H1 (cell line): ENCODE measurements around the gene GOLGA8A. TPM values are rescaled to one million over a fixed set of nuclear protein-coding genes. Genes with fewer than 3 reads are reported as not detected.
"Not testable (repeated sequence)": the region's sequence is repeated elsewhere in the genome, so short reads cannot be mapped to it uniquely, and the experiment has no call there.

Source experiments
- CTCF ChIA-PET: fragments of 300-600 bp; sonication (Branson Sonifier 250); formaldehyde crosslinking; loops from one replicate; lab custom pipeline; 2021; ENCODE audit not compliant: partially characterized antibody; lab: Charles Lee
- POLR2A ChIA-PET: fragments of 300-600 bp; sonication (Branson Sonifier 250); formaldehyde crosslinking; loops from one replicate; lab custom pipeline; 2021; ENCODE audit warnings: inconsistent platforms; ENCODE audit not compliant: partially characterized antibody; lab: Charles Lee
- DNase-seq, 2 experiments: peaks; one replicate each; pipeline versions ENCODE4 v3.0.0 to v3.0.0-alpha.2; 2010 to 2022; ENCODE audit warnings: low spot score in 2 of 2, low read depth in 1 of 2, mixed read lengths in 1 of 2
- FAIRE-seq: peaks from 2 replicates; lab custom pipeline; 2011; peaks lifted over from hg19 to GRCh38; lab: Jason Lieb, UNC
- H2AFZ ChIP-seq: 2 replicates; pipeline ENCODE4 v1.8.1; 2012; ENCODE audit warnings: low read length, inconsistent platforms
- H2AK5ac ChIP-seq: 2 replicates; pipeline ENCODE4 v1.6.1; 2013; ENCODE audit warnings: low read depth, low read length
- H2BK120ac ChIP-seq: replicated peaks from 2 replicates; pipeline ENCODE3; 2013; ENCODE audit warnings: low read depth, low read length, inconsistent platforms
- H2BK12ac ChIP-seq: 2 replicates; pipeline ENCODE4 v1.6.1; 2013; ENCODE audit warnings: low read depth, low read length
- H2BK15ac ChIP-seq: 2 replicates; pipeline ENCODE4 v1.6.1; 2013; ENCODE audit warnings: low read length
- H2BK20ac ChIP-seq: 2 replicates; pipeline ENCODE4 v1.6.1; 2013; ENCODE audit warnings: low read length
- H2BK5ac ChIP-seq: 2 replicates; pipeline ENCODE4 v1.6.1; 2013; ENCODE audit warnings: low read depth, low read length
- H3K14ac ChIP-seq: 2 replicates; pipeline ENCODE4 v1.6.1; 2013; ENCODE audit warnings: inconsistent platforms; ENCODE audit not compliant: insufficient read length
- H3K18ac ChIP-seq: 2 replicates; pipeline ENCODE4 v1.6.1; 2013; ENCODE audit warnings: low read length; ENCODE audit errors: extremely low read depth
- H3K23ac ChIP-seq: 2 replicates; pipeline ENCODE4 v1.6.1; 2013; ENCODE audit warnings: inconsistent platforms; ENCODE audit not compliant: insufficient read length
- H3K23me2 ChIP-seq: 2 replicates; pipeline ENCODE4 v1.6.1; 2013; ENCODE audit warnings: low read depth, low read length
- H3K27ac ChIP-seq: 2 replicates; pipeline ENCODE4 v1.6.1; 2011; ENCODE audit warnings: low read depth, low read length, inconsistent platforms
- H3K27me3 ChIP-seq, 4 experiments: replicated peaks in 1 of 4; 1 replicate in 1 of 4; 2 replicates in 3 of 4; pipeline versions ENCODE4 v1.6.1 to v1.8.1; 2011 to 2013; ENCODE audit warnings: low read length in 3 of 4, mild to moderate bottlenecking in 3 of 4, inconsistent platforms in 2 of 4, mixed read lengths in 2 of 4, moderate library complexity in 1 of 4; ENCODE audit not compliant: control insufficient read depth in 3 of 4, insufficient read depth in 3 of 4; ENCODE audit errors: extremely low read depth in 1 of 4
- H3K36me3 ChIP-seq, 4 experiments: 2 replicates each; pipeline versions ENCODE4 v1.6.1 to v1.8.1; 2011 to 2013; ENCODE audit warnings: mild to moderate bottlenecking in 4 of 4, low read length in 3 of 4, moderate library complexity in 2 of 4, control low read depth in 1 of 4, inconsistent platforms in 1 of 4; ENCODE audit not compliant: insufficient read depth in 4 of 4, control insufficient read depth in 2 of 4
- H3K4ac ChIP-seq: replicated peaks from 2 replicates; pipeline ENCODE3; 2013; ENCODE audit warnings: low read length, low read depth, mixed read lengths, inconsistent platforms; ENCODE audit not compliant: insufficient read length
- H3K4me1 ChIP-seq, 4 experiments: replicated peaks in 1 of 4; 1 replicate in 1 of 4; 2 replicates in 3 of 4; pipeline versions ENCODE4 v1.6.1 to v1.8.1; 2011 to 2013; ENCODE audit warnings: low read length in 3 of 4, inconsistent platforms in 2 of 4, mixed read lengths in 1 of 4; ENCODE audit not compliant: insufficient read depth in 4 of 4, control insufficient read depth in 3 of 4
- H3K4me2 ChIP-seq, 2 experiments: 2 replicates each; pipeline versions ENCODE4 v1.6.1 to v1.8.1; 2011 to 2013; ENCODE audit warnings: low read depth in 2 of 2, low read length in 2 of 2, control low read depth in 1 of 2, inconsistent platforms in 1 of 2, mild to moderate bottlenecking in 1 of 2; ENCODE audit not compliant: insufficient read depth in 1 of 2
- H3K4me3 ChIP-seq, 4 experiments: fragments of 200-600, 300-600 bp in 1 of 4; sonication (generic), shearing (Covaris generic), sonication (Bioruptor Twin) in 1 of 4; 2 replicates each; pipeline versions ENCODE4 v1.5.1 to v1.8.1; 2011 to 2016; ENCODE audit warnings: low read length in 4 of 4, low read depth in 3 of 4, control low read depth in 2 of 4, inconsistent platforms in 2 of 4, mild to moderate bottlenecking in 2 of 4, mixed read lengths in 1 of 4, moderate library complexity in 1 of 4; ENCODE audit not compliant: insufficient read depth in 2 of 4; ENCODE audit errors: extremely low read depth in 1 of 4
- H3K56ac ChIP-seq: replicated peaks from 2 replicates; pipeline ENCODE3; 2013; ENCODE audit warnings: low read depth, mild to moderate bottlenecking, mixed read lengths, low read length, inconsistent platforms; ENCODE audit not compliant: insufficient read length
- H3K79me1 ChIP-seq: 2 replicates; pipeline ENCODE4 v1.6.1; 2013; ENCODE audit warnings: low read depth, low read length, control low read depth
- H3K79me2 ChIP-seq, 2 experiments: 2 replicates each; pipeline versions ENCODE4 v1.6.1 to v1.8.1; 2012 to 2013; ENCODE audit warnings: low read length in 2 of 2, mild to moderate bottlenecking in 2 of 2, inconsistent platforms in 1 of 2; ENCODE audit not compliant: insufficient read depth in 2 of 2, control insufficient read depth in 1 of 2
- H3K9ac ChIP-seq, 4 experiments: replicated peaks in 1 of 4; 1 replicate in 1 of 4; 2 replicates in 3 of 4; pipeline versions ENCODE4 v1.6.1 to v1.8.1; 2011 to 2013; ENCODE audit warnings: low read depth in 3 of 4, low read length in 3 of 4, control low read depth in 2 of 4, mild to moderate bottlenecking in 2 of 4, moderate library complexity in 2 of 4, inconsistent platforms in 1 of 4; ENCODE audit errors: extremely low read depth in 1 of 4
- H3K9me3 ChIP-seq, 2 experiments: 2 replicates each; pipeline versions ENCODE4 v1.6.1 to v1.8.1; 2012 to 2013; ENCODE audit warnings: mild to moderate bottlenecking in 2 of 2, moderate library complexity in 2 of 2, control low read depth in 1 of 2, inconsistent platforms in 1 of 2, low read depth in 1 of 2, low read length in 1 of 2, mixed read lengths in 1 of 2; ENCODE audit not compliant: insufficient read depth in 2 of 2
- H4K20me1 ChIP-seq, 2 experiments: replicated peaks in 1 of 2; 2 replicates each; pipeline versions ENCODE3 to v1.8.1; 2011 to 2013; ENCODE audit warnings: inconsistent platforms in 2 of 2, low read length in 2 of 2, mild to moderate bottlenecking in 1 of 2; ENCODE audit not compliant: insufficient read depth in 2 of 2, control insufficient read depth in 1 of 2
- H4K5ac ChIP-seq: 2 replicates; pipeline ENCODE4 v1.6.1; 2013; ENCODE audit warnings: low read length, low read depth, mixed read lengths, inconsistent platforms; ENCODE audit not compliant: insufficient read length
- H4K8ac ChIP-seq: 2 replicates; pipeline ENCODE4 v1.8.0; 2013; ENCODE audit warnings: mild to moderate bottlenecking, moderate library complexity, low read length, inconsistent platforms; ENCODE audit not compliant: insufficient read depth; ENCODE audit errors: extremely low read depth
- H4K91ac ChIP-seq: replicated peaks from 2 replicates; pipeline ENCODE3; 2013; ENCODE audit warnings: low read length, mixed read lengths, inconsistent platforms; ENCODE audit not compliant: insufficient read length
- WGBS, 2 experiments: shearing (Covaris generic) in 1 of 2; methylation state at CpG; one replicate each; pipeline versions ENCODE4 v1.1.6 to v1.1.7; 2013 to 2015; ENCODE audit warnings: low lambda C conversion rate in 2 of 2, mixed read lengths in 2 of 2, inconsistent platforms in 1 of 2, low coverage in 1 of 2, missing lambda C conversion rate in 1 of 2; ENCODE audit not compliant: insufficient replicate concordance in 2 of 2, insufficient coverage in 1 of 2, insufficient read length in 1 of 2; ENCODE audit errors: extremely low coverage in 1 of 2, missing lambda C conversion rate in 1 of 2; 5-methylcytosine and 5-hydroxymethylcytosine counted together
- polyA plus RNA-seq, 7 experiments: library from polyadenylated mRNA; depleted of rRNA in 3 of 7; stranded (reverse) in 5 of 7; unstranded in 2 of 7; fragments of >200 nt in 5 of 7; fragments of 200-250 nt in 2 of 7; gene quantifications; 1 replicate in 5 of 7; 2 replicates in 1 of 7; 4 replicates in 1 of 7; pipeline versions ENCODE4 v1.2.1 to v1.2.3, GENCODE V29; 2011 to 2013; ENCODE audit warnings: missing spikeins in 2 of 7, mixed read lengths in 2 of 7
- total RNA-seq: library from RNA; stranded (reverse); fragmentation: NEBNext Ultra II Directional; extraction: Animal tissue kit (Norgen Biotek cat#: 25700); gene quantifications from 2 replicates; pipeline ENCODE4 v1.2.1, GENCODE V29; 2021

The GOLGA8A gene
- total and polyA plus RNA-seq, 2 of the 8 experiments (the other 6 are each of a cell fraction or from before 2014, with no cell fraction given) = 5.5 to 20.0 TPM

DNA sequence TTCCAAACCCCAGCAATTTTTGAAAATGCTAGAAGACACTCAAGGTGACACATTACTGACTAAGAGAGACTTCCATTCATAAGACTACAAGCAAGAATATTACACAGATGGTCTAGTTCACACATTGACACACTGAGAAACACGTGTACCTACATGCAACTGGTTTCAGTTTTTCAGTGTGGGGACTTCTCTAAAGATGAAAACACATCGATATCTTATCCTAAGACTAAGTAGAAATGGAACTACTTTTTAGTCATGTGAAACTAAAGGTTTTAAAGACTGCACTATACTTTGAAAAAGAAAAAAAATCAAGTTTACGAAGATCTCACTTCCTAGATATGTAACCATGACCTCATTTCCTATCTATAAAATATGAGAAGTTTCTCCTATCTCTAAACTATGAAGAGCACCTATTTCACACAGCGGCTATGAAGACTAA, 34.4 kb downstream of the GOLGA8A start:
- H3K4me2 ChIP-seq, H2BK5ac ChIP-seq, H3K9ac ChIP-seq, H3K36me3 ChIP-seq, H3K23me2 ChIP-seq, H3K79me2 ChIP-seq, H2BK15ac ChIP-seq, H3K14ac ChIP-seq, H2BK120ac ChIP-seq, H3K79me1 ChIP-seq, H2AK5ac ChIP-seq, H2BK12ac ChIP-seq, H3K23ac ChIP-seq, H3K27me3 ChIP-seq, FAIRE-seq, H3K4me3 ChIP-seq, H2AFZ ChIP-seq, H4K5ac ChIP-seq, H4K20me1 ChIP-seq, H2BK20ac ChIP-seq, DNase-seq, H3K18ac ChIP-seq, H3K4ac ChIP-seq, H4K8ac ChIP-seq, H3K27ac ChIP-seq, H3K56ac ChIP-seq, H3K4me1 ChIP-seq, CTCF ChIA-PET, H3K9me3 ChIP-seq, POLR2A ChIA-PET, H4K91ac ChIP-seq: not testable (repeated sequence)
- 91% methylated on average over 1 of the region's 4 CpGs; no CpG with 5 or more reads in 1 of the 2 experiments for WGBS, 2 experiments

GRCh38 chr15:34397637-34398259, 39.9 kb downstream of the GOLGA8A start:
- H3K18ac ChIP-seq, H4K91ac ChIP-seq, H2AK5ac ChIP-seq, H3K4me2 ChIP-seq, H3K23me2 ChIP-seq, H2BK15ac ChIP-seq, H3K79me1 ChIP-seq, H2BK120ac ChIP-seq, H4K8ac ChIP-seq, POLR2A ChIA-PET, H2AFZ ChIP-seq, H2BK5ac ChIP-seq, H3K4me3 ChIP-seq, H4K5ac ChIP-seq, H3K36me3 ChIP-seq, H3K23ac ChIP-seq, H3K4ac ChIP-seq, H3K27me3 ChIP-seq, H3K79me2 ChIP-seq, H2BK20ac ChIP-seq, H3K56ac ChIP-seq, FAIRE-seq, CTCF ChIA-PET, H3K4me1 ChIP-seq, H3K14ac ChIP-seq, H2BK12ac ChIP-seq, H3K9ac ChIP-seq, H3K9me3 ChIP-seq, H3K27ac ChIP-seq, DNase-seq, H4K20me1 ChIP-seq: not testable (repeated sequence)
- 88% methylated on average over 2 of the region's 6 CpGs; no CpG with 5 or more reads in 1 of the 2 experiments for WGBS, 2 experiments
